ENCODE measurements around the gene THEMIS.
"Not testable (repeated sequence)": the region's sequence is repeated elsewhere in the genome, so short reads cannot be mapped to it uniquely, and the experiment has no call there.

The THEMIS gene

GRCh38 chr6:127900935-127901334 lies at the start of gene THEMIS:
Gene THEMIS, minus strand, starts transcription at chr6:127901058. Its CDS starts 126 bp downstream, at chr6:127900932.
- no peak for DNase-seq

GRCh38 chr6:127949251-127949650 lies 48.4 kb upstream of the THEMIS start:
- DNase-seq: no peak

GRCh38 chr6:127946388-127946787 lies 45.5 kb upstream of the THEMIS start:
- no peak for DNase-seq

GRCh38 chr6:127945434-127946097 lies 44.7 kb upstream of the THEMIS start:
- DNase-seq: no peak

GRCh38 chr6:127941228-127941627 lies 40.4 kb upstream of the THEMIS start:
- no peak for DNase-seq

- DNase-seq: no peak
Observed at GRCh38 chr6:127939442-127940066, 38.7 kb upstream of the THEMIS start.

- no peak for DNase-seq
Observed at GRCh38 chr6:127938701-127939100, 37.8 kb upstream of the THEMIS start.

- no peak for DNase-seq
Observed at GRCh38 chr6:127937747-127938146, 36.9 kb upstream of the THEMIS start.

GRCh38 chr6:127937102-127937501 lies 36.2 kb upstream of the THEMIS start:
- no peak for DNase-seq

GRCh38 chr6:127934956-127935355 lies 34.1 kb upstream of the THEMIS start:
- no peak for DNase-seq

- no peak for DNase-seq
Observed at GRCh38 chr6:127933852-127934840, 33.3 kb upstream of the THEMIS start.

GRCh38 chr6:127933137-127933536 lies 32.3 kb upstream of the THEMIS start:
- DNase-seq: no peak

- no peak for DNase-seq
Observed at GRCh38 chr6:127932708-127933107, 31.9 kb upstream of the THEMIS start.

GRCh38 chr6:127926441-127926840 lies 25.6 kb upstream of the THEMIS start:
- DNase-seq: not testable (repeated sequence)

GRCh38 chr6:127924440-127924839 lies 23.6 kb upstream of the THEMIS start:
- DNase-seq: no peak

- no peak for DNase-seq
Observed at GRCh38 chr6:127924031-127924430, 23.2 kb upstream of the THEMIS start.

GRCh38 chr6:127923135-127923534 lies 22.3 kb upstream of the THEMIS start:
- no peak for DNase-seq

GRCh38 chr6:127921982-127922381 lies 21.1 kb upstream of the THEMIS start:
- DNase-seq: no peak

- no peak for DNase-seq
Observed at GRCh38 chr6:127920804-127921203, 19.9 kb upstream of the THEMIS start.

- no peak for DNase-seq
Observed at GRCh38 chr6:127918506-127919427, 17.9 kb upstream of the THEMIS start.

- DNase-seq: no peak
Observed at GRCh38 chr6:127917766-127918165, 16.9 kb upstream of the THEMIS start.

- no peak for DNase-seq
Observed at GRCh38 chr6:127914240-127914639, 13.4 kb upstream of the THEMIS start.
